ENCODE measurements around the gene TFPT.

GRCh38 chr19:54153731-54154326, 38.4 kb upstream of the TFPT start:
- no peak for TF ChIP-seq CTCF (IDR thresholded peaks at IDR 0.05)
- TF ChIP-seq EP300 (IDR thresholded peaks at IDR 0.05): no peak

Measured in esophagus muscularis mucosa (tissue), 3 donors.